ENCODE results near the gene NUP205. TPM values are rescaled to one million over a fixed set of nuclear protein-coding genes. Genes with fewer than 3 reads are reported as not detected.

The NUP205 gene
- total RNA-seq, 2 experiments from 2014 or later, result 50.6 to 54.7 TPM

DNA sequence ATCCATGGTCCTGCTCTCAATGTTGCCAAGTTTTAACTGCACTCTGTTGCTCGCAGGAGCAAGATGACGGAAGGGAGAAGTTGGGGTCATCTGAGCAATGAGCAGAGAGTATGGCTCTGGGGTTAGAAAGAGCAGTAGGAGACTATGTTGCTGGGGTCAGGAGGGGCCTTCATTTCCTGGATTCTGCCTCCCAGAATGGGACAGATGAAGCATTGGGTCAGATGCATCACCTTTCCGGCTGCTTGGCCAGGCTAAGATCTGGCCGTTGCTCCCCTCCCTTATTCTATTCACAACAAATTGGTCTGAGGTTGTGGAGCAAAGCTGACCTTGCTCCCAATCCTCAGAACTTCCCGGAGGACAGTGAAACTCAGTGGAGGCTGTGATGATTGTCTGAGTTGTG lies 127.0 kb downstream of the NUP205 start:
- H3K36me3 ChIP-seq (ENCODE audit: insufficient read depth, low read length), result no peaks in the 10 kb centered on the region
- H3K9me3 ChIP-seq (ENCODE audit: control insufficient read depth in 1 of 2, insufficient read depth in 1 of 2, low read length in 2 of 2), result no peaks in the 10 kb centered on the region
- H3K36me3 Mint-ChIP-seq (ENCODE audit: low read depth), result peaks cover 15% of the 10 kb centered on the region
- H3K27me3 Mint-ChIP-seq, result no peaks in the 10 kb centered on the region
- no peak for ATAC-seq (ENCODE audit: poor library complexity)
- no peak overlapping the region for H3K4me3 ChIP-seq (ENCODE audit: low read length)
- ChIA-PET CTCF (interaction anchor here (0.7 kb wide), 1 partner anchor 1082 kb away, joined by 3 read pairs; no protein-coding TSS in a partner anchor), POLR2A (no interaction called here)
- DNase-seq, result no peak
- H3K4me1 ChIP-seq (ENCODE audit: insufficient read depth, low read length), result no peaks in the 10 kb centered on the region
- intact Hi-C loops (cut with DNase I, micrococcal nuclease), result no loop called here
- no peaks in the 10 kb centered on the region for H3K4me1 Mint-ChIP-seq (ENCODE audit: low read depth)
- H3K4me3 Mint-ChIP-seq, result no peak overlapping the region
- H3K27ac ChIP-seq (ENCODE audit: low read depth in 1 of 2, low read length in 2 of 2), result no peak overlapping the region
- no peaks in the 10 kb centered on the region for H3K9me3 Mint-ChIP-seq
- no peak overlapping the region for H3K27ac Mint-ChIP-seq
- TF ChIP-seq, protein P1, sequence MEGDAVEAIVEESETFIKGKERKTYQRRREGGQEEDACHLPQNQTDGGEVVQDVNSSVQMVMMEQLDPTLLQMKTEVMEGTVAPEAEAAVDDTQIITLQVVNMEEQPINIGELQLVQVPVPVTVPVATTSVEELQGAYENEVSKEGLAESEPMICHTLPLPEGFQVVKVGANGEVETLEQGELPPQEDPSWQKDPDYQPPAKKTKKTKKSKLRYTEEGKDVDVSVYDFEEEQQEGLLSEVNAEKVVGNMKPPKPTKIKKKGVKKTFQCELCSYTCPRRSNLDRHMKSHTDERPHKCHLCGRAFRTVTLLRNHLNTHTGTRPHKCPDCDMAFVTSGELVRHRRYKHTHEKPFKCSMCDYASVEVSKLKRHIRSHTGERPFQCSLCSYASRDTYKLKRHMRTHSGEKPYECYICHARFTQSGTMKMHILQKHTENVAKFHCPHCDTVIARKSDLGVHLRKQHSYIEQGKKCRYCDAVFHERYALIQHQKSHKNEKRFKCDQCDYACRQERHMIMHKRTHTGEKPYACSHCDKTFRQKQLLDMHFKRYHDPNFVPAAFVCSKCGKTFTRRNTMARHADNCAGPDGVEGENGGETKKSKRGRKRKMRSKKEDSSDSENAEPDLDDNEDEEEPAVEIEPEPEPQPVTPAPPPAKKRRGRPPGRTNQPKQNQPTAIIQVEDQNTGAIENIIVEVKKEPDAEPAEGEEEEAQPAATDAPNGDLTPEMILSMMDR (IDR thresholded peaks at IDR 0.05), result no peak
- no peaks in the 10 kb centered on the region for H3K27me3 ChIP-seq (ENCODE audit: control insufficient read depth in 1 of 2, insufficient read depth in 2 of 2, low read length in 2 of 2)

DNA sequence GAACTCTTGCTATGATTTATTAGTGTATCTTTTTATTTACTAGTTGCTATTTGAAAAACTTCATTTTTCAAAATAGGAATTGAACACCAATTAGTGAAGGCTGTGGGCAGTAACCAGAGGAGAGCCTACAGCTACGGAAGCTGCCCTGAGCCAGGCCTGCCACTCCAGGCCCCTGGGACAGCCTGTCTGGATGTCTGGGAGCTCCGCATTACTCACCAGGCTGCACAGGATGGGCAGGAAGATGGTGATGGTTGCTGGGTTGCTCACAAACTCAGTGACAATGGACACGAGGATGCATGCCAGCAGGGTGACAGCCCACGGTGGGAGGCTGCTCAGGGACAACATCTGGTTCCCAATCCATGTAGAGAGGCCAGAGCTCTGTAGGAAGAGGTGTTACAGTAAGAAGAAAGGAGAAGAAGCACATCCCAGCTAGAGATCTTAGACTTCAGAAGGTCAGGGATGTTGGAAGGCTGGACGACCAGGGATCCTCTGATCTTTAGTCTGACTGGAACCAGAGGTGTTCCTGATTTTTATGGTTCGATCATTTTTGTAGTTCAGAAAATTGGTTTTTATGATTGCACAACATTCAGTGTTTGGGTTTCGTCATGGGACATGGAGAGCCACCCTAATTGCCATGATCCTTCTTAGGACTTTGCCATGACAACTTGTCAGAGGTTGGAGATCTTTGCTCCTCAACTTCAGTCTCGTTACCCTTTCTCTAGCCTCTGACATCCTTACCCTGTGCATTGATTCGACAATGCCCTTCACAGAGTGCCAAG lies 127.8 kb downstream of the NUP205 start:
- TF ChIP-seq, protein P1 (IDR thresholded peaks at IDR 0.05), result no peak
- Histone ChIP-seq H3K4me3 (ENCODE audit: low read length) (no peak overlapping the region), H3K36me3 (ENCODE audit: insufficient read depth, low read length) (no peaks in the 10 kb centered on the region), H3K9me3 (ENCODE audit: control insufficient read depth in 1 of 2, insufficient read depth in 1 of 2, low read length in 2 of 2) (no peaks in the 10 kb centered on the region), H3K27me3 (ENCODE audit: control insufficient read depth in 1 of 2, insufficient read depth in 2 of 2, low read length in 2 of 2) (no peaks in the 10 kb centered on the region), H3K27ac (ENCODE audit: low read depth in 1 of 2, low read length in 2 of 2) (no peak overlapping the region), H3K4me1 (ENCODE audit: insufficient read depth, low read length) (no peaks in the 10 kb centered on the region)
- no peak overlapping the region for H3K4me3 Mint-ChIP-seq
- peaks cover 17% of the 10 kb centered on the region for H3K36me3 Mint-ChIP-seq (ENCODE audit: low read depth)
- H3K4me1 Mint-ChIP-seq (ENCODE audit: low read depth), result no peaks in the 10 kb centered on the region
- ChIA-PET POLR2A (no interaction called here), CTCF (no interaction called here)
- no peak for ATAC-seq (ENCODE audit: poor library complexity)
- intact Hi-C loops (cut with DNase I, micrococcal nuclease), result no loop called here
- DNase-seq, result no peak
- H3K27ac Mint-ChIP-seq, result peak overlapping the region; percentile 20
- H3K27me3 Mint-ChIP-seq, result no peaks in the 10 kb centered on the region
- no peaks in the 10 kb centered on the region for H3K9me3 Mint-ChIP-seq

DNA sequence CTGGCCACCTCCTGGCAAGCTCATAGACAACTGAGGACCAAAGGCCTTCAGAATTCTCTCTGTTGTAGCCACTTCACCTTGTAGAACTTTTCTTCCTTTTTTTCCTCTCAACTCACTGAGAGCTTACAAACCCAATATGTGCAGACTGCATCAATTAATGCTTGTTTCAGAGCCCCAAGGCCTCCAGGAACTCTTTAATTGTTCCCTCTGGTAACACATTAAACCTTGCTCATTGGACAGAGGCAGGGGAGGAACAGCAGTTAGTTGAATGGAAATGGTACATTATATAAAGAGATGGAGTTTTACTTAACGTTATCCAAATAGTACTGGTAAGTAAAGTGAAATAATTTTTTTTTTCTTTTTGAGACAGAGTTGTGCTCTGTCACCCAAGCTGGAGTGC lies 129.7 kb downstream of the NUP205 start:
- H3K27me3 Mint-ChIP-seq, result no peaks in the 10 kb centered on the region
- H3K4me1 ChIP-seq (ENCODE audit: insufficient read depth, low read length), result no peaks in the 10 kb centered on the region
- H3K4me3 ChIP-seq (ENCODE audit: low read length), result no peak overlapping the region
- no peaks in the 10 kb centered on the region for H3K4me1 Mint-ChIP-seq (ENCODE audit: low read depth)
- no peaks in the 10 kb centered on the region for H3K9me3 ChIP-seq (ENCODE audit: control insufficient read depth in 1 of 2, insufficient read depth in 1 of 2, low read length in 2 of 2)
- DNase-seq, result no peak
- H3K9me3 Mint-ChIP-seq, result no peaks in the 10 kb centered on the region
- H3K27ac ChIP-seq (ENCODE audit: low read depth in 1 of 2, low read length in 2 of 2), result no peak overlapping the region
- intact Hi-C loops (cut with DNase I, micrococcal nuclease), result no loop called here
- H3K27ac Mint-ChIP-seq, result no peak overlapping the region
- no peak overlapping the region for H3K4me3 Mint-ChIP-seq
- no peaks in the 10 kb centered on the region for H3K27me3 ChIP-seq (ENCODE audit: control insufficient read depth in 1 of 2, insufficient read depth in 2 of 2, low read length in 2 of 2)
- TF ChIP-seq, protein P1 (IDR thresholded peaks at IDR 0.05), result no peak
- no peak for ATAC-seq (ENCODE audit: poor library complexity)
- no peaks in the 10 kb centered on the region for H3K36me3 ChIP-seq (ENCODE audit: insufficient read depth, low read length)
- H3K36me3 Mint-ChIP-seq (ENCODE audit: low read depth), result peaks cover 26% of the 10 kb centered on the region
- ChIA-PET CTCF (no interaction called here), POLR2A (no interaction called here)
